Left ventricle myocardium superior (tissue), 1 donor: Measurements from ENCODE around the gene TSPO2. TPM values are rescaled to one million over a fixed set of nuclear protein-coding genes. Genes with fewer than 3 reads are reported as not detected.
A peak's percentile ranks its signal among the peaks of the same experiment; 100 is the strongest.

Experiments used
- ATAC-seq: fragments of 200-7000 bp; cut with Tn5 transposase; one replicate; pipeline ENCODE4 v1.9.1; 2020; ENCODE audit warnings: mild to moderate bottlenecking, moderate library complexity
- DNase-seq: peaks from one replicate; pipeline ENCODE4 v3.0.0-alpha.2; 2020
- intact Hi-C: fragments of 100-400 bp; cut with micrococcal nuclease; formaldehyde crosslinking; loops from one replicate; pipeline ENCODE4 v1.11.0; 2022
- total RNA-seq: library from RNA; stranded (reverse); fragmentation: NEBNext Ultra II Directional; extraction: Animal tissue kit (Norgen Biotek cat#: 25700); gene quantifications from one replicate; pipeline ENCODE4 v1.2.1, GENCODE V29; 2021
- donor health status: DM: no; HTN: yes; CAD: no; lungs with severe emphysema.

TSPO2 gene
- total RNA-seq, 1 donor from 2014 or later = not detected

DNA sequence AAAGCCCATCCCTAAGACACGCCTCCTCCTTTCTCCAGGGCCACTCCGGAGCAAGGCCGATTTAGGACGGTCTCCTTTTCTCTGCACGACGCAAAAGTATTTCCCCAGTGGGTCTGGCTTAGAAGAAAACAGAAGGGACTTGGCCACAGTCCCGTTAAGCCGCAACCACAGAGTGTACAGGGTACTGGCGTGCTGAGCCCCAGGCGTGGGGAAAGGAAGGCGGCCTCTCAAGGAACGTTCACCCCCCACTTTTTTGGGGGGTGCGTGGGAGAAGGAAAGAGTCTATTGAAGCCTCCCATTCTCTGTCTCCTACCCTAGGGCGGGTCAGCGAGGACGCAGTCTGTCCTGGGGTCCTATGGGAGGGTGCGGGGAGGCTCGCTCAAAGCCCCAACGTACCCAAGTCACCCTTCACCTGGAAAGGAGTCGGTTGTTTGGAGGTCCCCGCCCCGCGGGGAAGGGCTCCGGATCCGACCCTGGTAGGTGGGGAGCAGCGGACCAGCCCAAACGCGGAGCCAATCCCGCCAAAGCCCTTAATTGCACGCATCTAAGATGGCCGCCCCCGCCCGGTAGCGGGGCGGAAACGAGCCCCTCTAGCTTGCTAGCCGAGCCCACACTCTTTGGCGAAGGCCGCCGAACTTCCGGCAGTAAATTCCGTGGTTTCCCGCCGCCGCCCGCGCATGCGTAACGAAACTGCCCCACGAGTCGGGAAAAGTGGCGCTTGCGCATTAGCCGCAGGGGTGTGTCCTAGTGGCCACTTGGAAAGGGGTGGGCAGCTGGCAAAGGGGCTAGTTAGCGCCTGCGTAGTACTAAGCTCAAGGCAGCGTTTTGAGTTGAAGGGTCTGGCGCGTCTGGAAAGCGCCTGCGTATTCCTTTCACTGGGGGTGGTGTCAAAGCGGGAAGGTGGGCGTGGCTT lies 29.9 kb downstream of the TSPO2 start, which contains the start of gene OARD1:
Gene OARD1 (minus strand): TSS at position 434 of the 913 bp plus-strand sequence. CDS start 722 bp downstream, outside the sequence.
- intact Hi-C loops = no loop called here
- ATAC-seq (peak; percentile 82), DNase-seq (peak; percentile 100)

DNA sequence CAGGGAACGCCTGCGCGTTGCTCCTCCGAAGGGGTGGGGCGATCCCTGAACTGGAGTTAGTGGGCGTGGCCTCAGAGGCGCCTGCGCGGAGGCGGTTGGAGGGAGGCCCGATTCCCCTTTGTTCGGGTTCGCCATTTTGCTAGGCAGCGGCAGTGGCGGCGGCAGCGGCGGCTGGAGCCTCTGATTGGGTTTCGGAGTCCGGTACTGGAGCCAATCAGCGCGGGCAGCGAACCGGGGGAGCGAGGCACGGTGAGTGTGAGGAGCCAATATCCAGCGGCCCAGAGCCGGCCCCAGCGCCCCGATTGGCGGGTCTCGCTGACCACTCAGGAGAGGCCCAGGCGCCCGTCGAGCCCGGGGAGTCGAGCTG lies 30.6 kb downstream of the TSPO2 start, which contains the start of gene NFYA:
Gene NFYA (plus strand): TSS at position 139 of the 367 bp plus-strand sequence. CDS start 6,116 bp downstream, outside the sequence.
- intact Hi-C loops = no loop called here
- ATAC-seq (peak; percentile 77), DNase-seq (peak; percentile 100)

DNA sequence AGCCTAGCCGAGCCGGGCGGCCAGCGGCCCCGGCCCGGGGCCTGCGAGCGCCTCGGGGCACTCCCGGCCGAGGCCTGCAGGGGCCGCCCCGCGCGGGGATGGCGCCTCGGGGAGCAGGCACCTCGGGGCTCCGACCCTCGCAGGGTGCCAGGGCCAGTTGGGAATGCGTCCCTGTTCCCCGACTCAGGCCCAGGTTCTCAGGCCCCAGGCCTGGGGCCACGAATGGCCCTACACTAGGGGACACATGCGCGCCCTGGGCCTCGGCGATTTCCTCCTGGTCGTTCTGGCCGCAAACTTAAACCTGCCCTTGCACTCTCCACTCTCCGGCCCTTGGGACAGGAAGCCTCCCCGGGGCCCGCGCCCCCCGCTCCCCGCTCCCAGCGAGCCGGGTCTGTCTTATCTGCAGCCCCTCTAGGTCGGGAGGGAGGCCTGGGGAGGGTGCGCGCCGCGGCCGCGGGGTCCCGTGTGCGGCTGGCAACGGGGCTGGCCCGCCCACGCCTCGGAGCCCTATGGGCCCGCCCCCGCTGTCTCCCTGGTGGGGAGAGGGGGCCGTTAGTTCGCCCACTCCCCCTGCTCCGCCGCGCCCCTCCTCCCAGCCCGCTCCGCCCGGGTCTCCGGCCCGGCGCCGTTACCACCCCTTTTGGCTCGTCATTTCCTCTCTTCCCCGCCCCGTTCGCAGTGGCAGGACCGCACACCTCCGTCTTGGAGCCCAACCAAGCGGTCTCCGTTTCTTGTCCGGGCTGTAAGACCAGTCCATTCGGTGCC lies 31.1 kb downstream of the TSPO2 start:
- ATAC-seq (peak; percentile 39), DNase-seq (peak; percentile 88)
- intact Hi-C loops = no loop called here

DNA sequence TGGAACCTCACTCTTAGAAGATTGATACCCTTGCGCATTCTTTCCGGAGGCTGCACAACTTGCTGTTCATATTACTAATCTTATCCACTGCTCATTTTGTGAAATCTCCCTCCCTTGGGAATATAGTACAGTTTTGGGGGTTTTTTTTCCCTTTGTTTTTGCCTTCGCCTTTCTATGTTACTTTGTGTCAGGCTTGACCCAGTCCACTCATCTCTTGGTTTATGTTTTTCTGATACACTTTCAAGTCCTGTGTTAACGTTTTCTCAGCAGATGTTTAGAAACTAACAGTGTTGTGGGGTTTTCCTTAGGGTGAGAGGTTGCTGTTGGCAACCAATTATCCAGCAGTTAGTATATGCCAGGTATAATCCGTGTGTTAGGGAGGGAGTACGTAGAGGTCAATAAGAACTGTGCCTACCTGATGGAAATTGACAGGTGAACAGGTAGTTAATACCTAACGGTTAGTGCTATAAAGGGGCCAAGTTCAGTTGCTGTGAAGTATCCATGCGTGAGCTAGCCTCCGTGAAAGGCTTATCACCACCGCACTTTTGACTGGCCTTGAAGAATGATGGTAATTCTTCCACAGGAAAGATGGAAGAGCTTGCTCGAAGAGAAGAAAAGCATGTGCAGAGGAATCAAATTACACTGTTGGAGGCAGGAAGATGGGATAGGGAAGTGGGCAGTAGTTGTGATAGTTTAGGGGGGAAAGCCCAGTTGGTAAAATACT lies 31.9 kb downstream of the TSPO2 start:
- intact Hi-C loops = no loop called here
- DNase-seq (no peak), ATAC-seq (no peak)

DNA sequence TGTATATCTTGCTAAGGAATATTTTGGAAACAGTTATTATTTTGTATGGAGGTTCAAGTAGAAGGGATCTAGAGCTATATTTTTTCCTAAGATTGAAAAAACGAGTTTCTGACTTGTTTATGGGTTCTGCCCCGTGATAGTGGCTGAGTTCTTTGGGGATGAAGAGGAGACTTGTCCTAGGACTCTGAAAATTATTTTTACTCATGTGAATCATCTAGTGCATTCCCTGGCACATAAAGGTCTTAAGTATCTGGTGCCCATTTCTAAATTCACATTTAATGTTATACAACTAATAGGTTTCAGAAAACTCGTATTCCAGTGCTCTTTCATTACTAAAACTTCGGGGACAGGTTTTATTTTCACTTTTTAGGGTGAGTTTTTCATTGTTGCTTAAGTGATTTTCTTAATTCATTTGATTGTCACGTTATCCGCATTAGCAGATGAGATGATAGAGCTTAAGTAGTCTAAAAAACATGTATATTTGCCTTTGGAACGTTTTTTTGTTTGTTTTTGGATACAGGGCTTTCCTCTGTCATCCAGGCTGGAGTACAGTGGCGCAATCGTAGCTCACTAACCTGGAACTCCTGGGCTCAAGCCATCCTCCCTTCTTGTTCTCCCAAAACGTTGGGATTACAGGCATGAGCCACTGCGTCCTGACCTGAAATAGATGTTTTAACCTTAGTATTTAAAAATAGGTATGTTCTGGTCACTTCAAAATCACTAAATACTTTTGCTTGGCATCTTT lies 32.6 kb downstream of the TSPO2 start:
- intact Hi-C loops = no loop called here
- ATAC-seq (no peak), DNase-seq (no peak)

DNA sequence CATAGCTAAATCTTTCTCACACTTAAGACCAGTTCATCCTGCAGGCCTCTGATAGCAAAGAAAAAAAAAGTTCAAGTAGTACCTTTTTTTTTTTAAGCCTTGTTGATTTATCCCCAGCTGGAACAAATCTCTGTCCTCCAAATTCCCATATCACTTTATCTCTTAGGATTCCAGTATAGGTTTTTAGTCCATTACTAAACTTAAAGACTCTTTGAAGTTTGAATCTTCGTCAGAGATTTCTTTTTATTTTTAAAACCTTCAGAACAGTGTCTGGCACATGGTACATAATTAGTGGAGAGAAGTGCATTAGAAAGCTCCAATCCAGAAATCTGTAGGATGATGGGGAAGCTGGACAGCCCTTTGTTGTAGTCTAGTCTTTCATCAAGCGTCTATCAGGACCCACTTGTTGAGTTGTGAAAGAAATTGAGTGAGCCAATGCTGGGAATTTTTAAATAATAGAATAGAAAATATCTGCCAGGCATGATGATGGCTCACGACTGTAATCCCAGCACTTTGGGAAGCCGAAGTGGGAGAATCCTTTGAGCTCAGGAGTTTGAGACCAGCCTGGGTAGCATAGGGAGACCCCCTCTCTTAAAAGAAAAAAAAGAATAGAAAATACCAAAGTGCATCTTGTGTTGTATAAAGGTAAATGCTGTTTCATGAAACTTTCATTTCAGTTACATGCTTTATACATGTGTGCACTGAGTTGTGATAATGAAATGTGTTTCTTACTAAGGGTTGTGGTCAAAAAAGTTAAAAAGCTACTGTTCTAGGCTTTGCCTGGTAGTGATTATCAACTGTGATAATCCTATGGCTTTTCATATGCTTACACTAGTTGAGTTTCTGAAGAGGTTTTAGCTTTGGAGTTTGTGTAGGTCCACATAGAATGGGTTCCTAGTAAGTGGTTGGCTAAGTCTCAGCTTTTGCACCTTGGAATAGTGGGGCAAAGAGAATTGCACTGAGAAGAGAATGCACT lies 33.7 kb downstream of the TSPO2 start:
- intact Hi-C loops = no loop called here
- ATAC-seq (no peak), DNase-seq (no peak)

DNA sequence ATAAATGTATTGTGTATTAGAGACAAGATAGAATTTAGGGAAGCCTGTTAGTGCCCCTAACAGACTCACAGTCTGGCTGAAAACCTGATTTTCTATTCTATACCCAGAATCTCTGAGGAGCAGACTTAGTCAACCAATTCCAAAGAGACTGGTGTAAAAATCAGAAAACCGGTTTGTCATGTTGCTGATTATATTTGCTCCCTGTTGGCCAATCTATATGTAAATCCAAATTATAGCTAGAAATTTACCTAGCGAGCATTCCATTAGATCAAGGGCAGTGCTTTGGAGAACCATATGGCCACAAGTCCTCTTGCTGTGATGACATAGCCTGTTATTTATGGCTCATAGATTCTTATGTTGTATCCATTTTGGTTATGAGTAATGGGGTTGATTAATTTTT lies 35.3 kb downstream of the TSPO2 start:
- ATAC-seq = no peak
- intact Hi-C loops = no loop called here
- DNase-seq = no peak

DNA sequence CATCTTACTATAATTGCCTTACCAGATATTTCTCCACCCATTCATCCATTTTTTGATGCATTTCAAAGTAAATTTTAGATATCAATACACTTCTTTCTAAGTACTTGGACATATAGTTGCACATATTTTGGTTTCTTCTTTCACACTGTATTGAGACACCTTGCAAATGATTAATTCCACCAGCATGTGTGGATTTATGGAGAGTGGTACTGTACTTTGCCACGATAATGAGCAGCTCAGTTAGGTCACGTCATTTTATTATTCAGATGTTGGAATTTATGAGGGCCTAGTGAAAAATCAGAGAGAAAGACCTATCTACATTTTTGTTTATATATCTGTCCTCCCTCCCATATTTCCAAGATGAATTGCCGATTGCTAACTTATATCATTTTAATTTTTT lies 35.8 kb downstream of the TSPO2 start:
- intact Hi-C loops = no loop called here
- no peak for DNase-seq
- no peak for ATAC-seq

DNA sequence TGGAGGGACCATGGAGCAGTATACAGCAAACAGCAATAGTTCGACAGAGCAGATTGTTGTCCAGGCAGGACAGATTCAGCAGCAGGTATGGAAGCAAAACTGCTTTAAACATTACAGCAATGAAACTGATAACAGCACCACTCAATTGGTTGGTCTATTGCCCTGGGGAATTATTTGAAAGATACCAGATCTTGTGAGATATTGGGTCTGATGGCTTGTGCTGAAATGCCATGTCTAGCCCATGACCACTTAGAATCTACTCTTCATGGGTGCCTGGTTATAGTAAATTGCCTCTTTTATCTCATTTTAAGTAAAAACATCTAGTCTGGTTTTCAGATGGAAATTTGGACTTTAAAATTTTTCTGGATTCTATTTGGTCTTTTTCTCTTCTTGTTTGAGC lies 36.8 kb downstream of the TSPO2 start:
- ATAC-seq (no peak), DNase-seq (no peak)
- intact Hi-C loops = no loop called here

DNA sequence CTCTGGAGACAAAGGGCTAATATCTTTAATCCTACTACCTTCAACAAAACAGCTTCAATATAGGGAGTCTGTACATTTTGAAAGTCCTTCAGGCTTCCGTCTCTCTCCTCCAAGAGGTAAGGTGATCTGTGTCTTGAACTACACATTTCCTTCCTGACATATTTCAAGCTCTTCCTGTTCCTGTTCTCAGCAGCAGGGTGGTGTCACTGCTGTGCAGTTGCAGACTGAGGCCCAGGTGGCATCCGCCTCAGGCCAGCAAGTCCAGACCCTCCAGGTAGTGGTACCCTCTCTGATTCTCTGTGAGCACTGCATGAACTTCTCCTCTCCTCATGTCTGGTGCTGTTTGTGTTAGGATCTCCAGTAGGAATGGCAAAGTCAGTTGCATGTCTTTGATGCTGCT lies 38.4 kb downstream of the TSPO2 start:
- DNase-seq = no peak
- ATAC-seq = no peak
- intact Hi-C loops = no loop called here

DNA sequence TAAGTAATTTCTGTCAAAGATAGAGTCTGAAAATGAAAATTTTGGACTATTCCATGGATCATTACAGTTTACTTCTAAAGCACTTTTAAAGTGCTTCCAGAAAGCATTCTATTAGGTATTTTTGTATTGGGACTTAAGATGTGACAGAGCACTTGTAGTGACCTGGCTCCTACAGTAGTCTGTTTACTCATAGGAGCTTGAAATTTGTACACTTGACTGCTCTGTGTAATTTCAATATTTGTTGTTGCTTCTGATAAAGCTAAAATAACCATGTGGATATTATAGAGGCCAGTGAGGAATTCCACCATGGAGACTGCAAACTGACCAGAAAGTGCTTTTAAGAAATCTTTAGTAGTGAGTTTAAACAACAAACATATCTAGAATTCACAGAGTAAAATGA lies 40.8 kb downstream of the TSPO2 start:
- ATAC-seq (no peak), DNase-seq (no peak)
- intact Hi-C loops = no loop called here

DNA sequence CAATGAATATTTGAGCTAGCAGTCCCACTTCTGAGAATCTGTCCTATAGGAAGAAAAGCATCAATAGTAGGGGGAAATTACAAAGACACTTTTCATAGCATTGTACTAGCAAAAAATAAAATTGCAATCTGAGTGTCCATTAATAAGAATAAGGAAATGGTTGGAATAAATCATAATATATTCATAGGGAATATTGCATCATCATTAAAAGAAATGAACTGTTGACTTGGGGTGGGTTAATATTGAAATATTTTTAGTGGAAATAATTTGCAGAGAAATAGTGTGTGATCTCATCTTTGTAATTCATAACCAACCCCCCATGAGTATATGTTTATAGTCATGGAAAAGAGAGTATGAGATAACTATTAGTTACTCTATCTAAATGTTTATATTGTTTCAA lies 42.9 kb downstream of the TSPO2 start:
- no peak for DNase-seq
- no peak for ATAC-seq
- intact Hi-C loops = no loop called here

DNA sequence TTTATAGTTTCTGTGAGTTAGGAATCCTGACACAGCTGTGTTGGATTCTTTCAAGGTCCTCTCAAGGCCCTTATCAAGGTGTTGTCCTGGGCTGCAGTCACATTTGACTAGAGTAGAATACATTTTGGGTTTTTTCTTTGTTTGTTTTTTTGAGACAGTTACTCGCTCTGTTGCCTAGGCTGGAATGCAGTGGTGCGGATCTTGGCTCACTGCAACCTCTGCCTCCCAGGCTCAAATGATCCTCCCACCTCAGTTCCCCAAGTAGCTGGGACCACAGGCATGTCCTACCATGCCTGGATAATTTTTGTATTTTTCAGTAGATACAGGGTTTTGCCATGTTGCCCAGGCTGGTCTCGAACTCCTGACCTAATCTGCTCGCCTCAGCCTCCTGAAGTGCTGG lies 46.2 kb downstream of the TSPO2 start:
- ATAC-seq (no peak), DNase-seq (no peak)
- intact Hi-C loops = no loop called here

DNA sequence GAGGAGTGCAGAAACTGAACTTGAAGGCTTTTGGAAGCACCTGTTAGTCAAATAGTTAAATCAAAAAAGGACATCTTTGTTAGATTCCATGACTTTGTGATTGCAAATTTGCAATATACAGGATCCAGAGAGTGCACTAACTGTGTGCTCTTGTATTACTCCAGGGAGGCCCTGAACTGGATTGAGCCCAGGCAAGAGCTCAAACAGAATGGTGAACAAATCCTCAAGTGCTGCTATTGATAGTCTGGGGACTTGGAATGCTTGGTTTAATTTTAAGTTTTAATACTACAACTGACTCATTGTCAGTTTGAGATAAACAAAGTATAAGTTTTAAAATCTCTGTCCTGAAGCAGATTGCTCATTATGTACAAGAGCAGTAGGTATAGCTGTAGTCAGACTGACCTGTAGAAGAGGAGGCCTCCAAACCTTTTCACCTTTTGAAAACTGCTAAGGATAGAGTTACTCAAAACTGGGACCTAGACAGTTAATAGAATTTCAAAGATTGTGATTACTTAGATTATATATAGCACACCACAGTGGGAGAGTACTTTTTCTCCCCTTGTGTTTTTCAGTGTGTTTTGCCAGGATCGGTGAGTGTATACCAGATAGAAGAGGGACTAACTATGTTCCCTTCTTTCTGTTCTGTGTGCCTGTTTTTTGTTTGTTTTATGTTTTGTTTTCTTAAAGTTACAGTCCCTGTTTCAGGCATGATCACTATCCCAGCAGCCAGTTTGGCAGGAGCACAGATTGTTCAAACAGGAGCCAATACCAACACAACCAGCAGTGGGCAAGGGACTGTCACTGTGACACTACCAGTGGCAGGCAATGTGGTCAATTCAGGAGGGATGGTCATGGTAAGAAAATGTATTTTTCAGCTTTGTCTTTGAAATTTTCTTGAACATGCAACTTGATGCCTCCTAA lies 48.8 kb downstream of the TSPO2 start:
- DNase-seq (no peak), ATAC-seq (peak; percentile 53)
- intact Hi-C loops = no loop called here

DNA sequence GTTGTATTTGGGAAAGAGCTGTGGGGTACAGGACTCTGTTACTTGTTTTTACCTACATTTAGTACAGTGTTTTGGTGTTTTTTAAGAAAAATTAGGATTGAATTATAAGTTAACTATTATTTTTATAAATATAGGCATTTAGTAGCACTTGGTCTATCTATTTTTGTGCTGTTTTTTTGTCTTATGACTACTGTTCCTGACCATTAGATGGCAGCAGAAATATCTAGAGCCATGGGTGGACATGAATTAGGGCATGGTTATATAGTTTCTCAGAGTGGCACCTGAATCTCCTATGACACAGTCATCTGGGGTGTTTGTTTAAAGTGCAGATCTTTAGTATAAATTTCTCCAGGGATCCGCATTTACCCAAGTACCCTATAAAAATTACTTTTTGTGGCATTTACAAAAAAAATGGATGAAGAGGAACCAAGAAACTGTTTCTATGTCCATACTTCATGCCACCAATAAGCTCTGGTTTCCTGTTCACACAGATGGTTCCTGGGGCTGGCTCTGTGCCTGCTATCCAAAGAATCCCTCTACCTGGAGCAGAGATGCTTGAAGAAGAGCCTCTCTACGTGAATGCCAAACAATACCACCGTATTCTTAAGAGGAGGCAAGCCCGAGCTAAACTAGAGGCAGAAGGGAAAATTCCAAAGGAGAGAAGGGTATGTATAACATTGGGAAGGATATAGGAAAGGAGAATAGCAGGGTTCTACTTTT lies 50.3 kb downstream of the TSPO2 start:
- ATAC-seq (peak; percentile 35), DNase-seq (no peak)
- intact Hi-C loops = no loop called here

DNA sequence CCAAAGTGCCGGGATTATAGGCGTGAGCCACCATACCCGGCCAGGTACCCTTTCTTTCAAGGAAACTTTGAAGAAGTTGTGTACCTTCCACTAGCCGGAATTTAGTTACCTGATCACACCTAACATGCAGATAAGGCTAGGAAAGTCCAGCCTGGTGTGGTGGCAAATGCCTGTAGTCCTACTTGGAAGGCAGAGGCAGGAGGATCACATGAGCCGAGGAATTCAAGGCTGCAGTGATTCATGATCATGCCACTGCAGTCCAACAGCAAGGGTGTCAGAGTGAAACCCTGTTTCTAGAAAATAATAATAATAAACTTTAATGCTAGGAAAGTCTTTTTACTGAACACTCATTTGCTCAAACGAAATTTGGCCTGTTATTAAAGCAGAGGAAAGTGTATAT lies 51.5 kb downstream of the TSPO2 start:
- DNase-seq (no peak), ATAC-seq (no peak)
- intact Hi-C loops = no loop called here
